Raji (cell line): Measurements from ENCODE around the gene FMN1.

Source experiments
- POLR2A ChIP-seq: IDR thresholded peaks from 2 replicates; pipeline ENCODE4 v1.6.1; 2011; ENCODE audit warnings: low read depth, low read length, control low read depth; ENCODE audit not compliant: insufficient read depth

The FMN1 gene

GRCh38 chr15:32981536-32981935 is 213.0 kb downstream of the FMN1 start:
- TF ChIP-seq POLR2A: no peak

GRCh38 chr15:32979710-32980109 is 214.8 kb downstream of the FMN1 start:
- no peak for TF ChIP-seq POLR2A

GRCh38 chr15:32977506-32977905 is 217.0 kb downstream of the FMN1 start:
- TF ChIP-seq POLR2A: no peak

GRCh38 chr15:32974691-32975090 is 219.8 kb downstream of the FMN1 start:
- no peak for TF ChIP-seq POLR2A

- no peak for TF ChIP-seq POLR2A
These were observed 221.8 kb downstream of the FMN1 start for GRCh38 chr15:32972686-32973085.

- TF ChIP-seq POLR2A: no peak
These were observed 223.7 kb downstream of the FMN1 start for GRCh38 chr15:32970847-32971246.

GRCh38 chr15:32967521-32967920 is 227.0 kb downstream of the FMN1 start:
- TF ChIP-seq POLR2A: no peak

GRCh38 chr15:32966512-32966911 is 228.0 kb downstream of the FMN1 start:
- TF ChIP-seq POLR2A: no peak

GRCh38 chr15:32965897-32966296 is 228.6 kb downstream of the FMN1 start:
- no peak for TF ChIP-seq POLR2A

- no peak for TF ChIP-seq POLR2A
These were observed 235.4 kb downstream of the FMN1 start for GRCh38 chr15:32959077-32959476.

GRCh38 chr15:32957219-32957618 is 237.3 kb downstream of the FMN1 start:
- TF ChIP-seq POLR2A: no peak

- TF ChIP-seq POLR2A: no peak
These were observed 237.8 kb downstream of the FMN1 start for GRCh38 chr15:32956711-32957110.

- TF ChIP-seq POLR2A: no peak
These were observed 238.5 kb downstream of the FMN1 start for GRCh38 chr15:32956006-32956405.

GRCh38 chr15:32953533-32953910 is 241.0 kb downstream of the FMN1 start:
- TF ChIP-seq POLR2A: no peak

- TF ChIP-seq POLR2A: no peak
These were observed 241.5 kb downstream of the FMN1 start for GRCh38 chr15:32952901-32953532.

GRCh38 chr15:32951736-32952464 is 242.6 kb downstream of the FMN1 start:
- TF ChIP-seq POLR2A: no peak

GRCh38 chr15:32946210-32946609 is 248.3 kb downstream of the FMN1 start:
- no peak for TF ChIP-seq POLR2A
